GM21367 (cell line): ENCODE measurements around the gene BEND7.
"Not testable (repeated sequence)": the region's sequence is repeated elsewhere in the genome, so short reads cannot be mapped to it uniquely, and the experiment has no call there.

Experiments used
- ATAC-seq: cut with Tn5 transposase; IDR thresholded peaks from one replicate; pipeline ENCODE4 v1.9.1; 2021; ENCODE audit not compliant: unreplicated experiment

Gene BEND7

GRCh38 chr10:13422800-13423199 is 106.0 kb downstream of the BEND7 start:
- ATAC-seq: no peak

DNA sequence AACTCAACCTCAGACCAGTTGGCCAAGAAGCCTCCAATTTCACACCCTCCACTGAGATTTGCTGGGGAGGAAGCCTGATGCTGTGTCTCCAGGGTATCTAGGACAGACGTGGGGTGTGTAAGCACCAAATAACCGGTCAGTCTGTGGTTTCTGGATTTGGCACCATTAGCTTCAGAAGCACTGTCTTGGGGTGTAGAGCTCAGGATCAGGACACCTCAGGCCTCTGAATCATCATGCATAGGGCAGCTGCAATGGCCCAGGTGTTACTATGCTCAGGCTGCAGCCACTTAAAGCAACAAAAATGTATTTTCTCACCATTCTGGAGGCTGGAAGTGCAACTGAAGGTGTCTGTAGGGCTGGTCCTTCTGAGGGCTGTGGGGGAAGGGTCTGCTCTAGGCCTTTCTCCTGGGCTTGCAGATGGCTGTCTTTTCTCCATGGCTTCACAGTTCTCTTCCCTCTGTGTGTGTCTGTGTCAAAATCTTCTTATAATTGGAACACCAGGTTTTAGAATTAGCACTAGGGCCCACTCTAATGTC is 107.4 kb downstream of the BEND7 start:
- no peak for ATAC-seq

GRCh38 chr10:13420532-13421307 is 108.1 kb downstream of the BEND7 start:
- no peak for ATAC-seq

- ATAC-seq: no peak
These were observed 111.2 kb downstream of the BEND7 start for GRCh38 chr10:13417459-13418126.

GRCh38 chr10:13416760-13417159 is 112.1 kb downstream of the BEND7 start:
- ATAC-seq: no peak

GRCh38 chr10:13414855-13415254 is 114.0 kb downstream of the BEND7 start:
- no peak for ATAC-seq

DNA sequence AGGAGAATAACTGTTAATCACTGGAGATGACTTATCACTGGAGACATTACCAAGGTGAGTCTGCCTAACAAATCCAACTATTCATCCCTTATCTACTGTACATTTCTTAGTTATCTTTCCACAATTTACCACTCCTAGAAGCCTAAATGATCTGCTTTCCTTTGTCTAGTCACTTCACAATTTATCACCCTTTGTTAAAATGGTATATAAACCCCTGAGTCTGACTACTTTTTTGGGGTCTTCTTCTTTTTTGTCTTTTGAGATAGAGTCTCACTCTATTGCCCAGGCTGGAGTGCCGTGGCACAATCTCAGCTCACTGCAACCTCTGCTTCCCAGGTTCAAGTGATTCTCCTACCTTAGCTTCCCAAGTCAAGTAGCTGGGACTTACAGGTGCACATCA is 114.7 kb downstream of the BEND7 start:
- ATAC-seq: no peak

GRCh38 chr10:13412894-13413293 is 115.9 kb downstream of the BEND7 start:
- no peak for ATAC-seq

GRCh38 chr10:13404791-13405190 is 124.0 kb downstream of the BEND7 start:
- no peak for ATAC-seq

GRCh38 chr10:13404305-13404759 is 124.5 kb downstream of the BEND7 start:
- ATAC-seq: no peak

DNA sequence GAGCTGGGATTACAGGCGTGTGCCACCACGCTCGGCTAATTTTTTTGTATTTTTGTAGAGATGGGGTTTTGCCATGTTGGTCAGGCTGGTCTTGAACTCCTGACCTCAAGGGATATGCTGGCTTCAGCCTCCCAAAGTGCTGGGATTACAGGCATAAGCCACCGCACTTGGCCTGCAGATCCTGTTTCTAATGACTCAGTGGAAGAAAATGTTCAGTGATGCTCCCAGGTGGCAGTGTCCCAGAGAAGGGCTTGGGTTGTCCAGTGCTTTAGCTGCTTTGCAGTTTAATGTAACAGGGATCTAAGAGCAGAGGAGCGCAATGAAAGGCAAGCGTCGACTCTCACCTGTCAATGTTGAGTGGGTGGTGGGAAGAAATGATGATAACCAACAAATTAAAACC is 125.4 kb downstream of the BEND7 start:
- not testable (repeated sequence) for ATAC-seq

DNA sequence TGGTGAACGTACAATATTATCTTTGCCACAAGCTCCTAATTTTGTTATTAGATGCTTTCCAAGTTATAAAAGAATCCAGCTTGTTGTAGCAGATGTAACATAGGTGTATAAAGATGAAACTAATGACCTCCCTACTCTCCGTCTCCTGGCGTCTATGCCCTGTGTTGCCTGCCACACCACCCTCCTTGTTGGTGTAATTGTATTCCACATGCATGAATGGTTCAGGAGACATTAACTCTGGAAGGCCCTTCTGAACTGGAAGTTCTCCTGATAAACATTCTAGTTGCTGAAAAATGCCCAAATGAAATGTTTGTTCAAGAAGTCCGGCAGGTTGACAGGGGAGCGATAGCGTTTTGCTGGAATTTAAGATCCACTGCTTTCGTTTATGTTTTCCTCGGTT is 126.8 kb downstream of the BEND7 start:
- ATAC-seq: no peak

DNA sequence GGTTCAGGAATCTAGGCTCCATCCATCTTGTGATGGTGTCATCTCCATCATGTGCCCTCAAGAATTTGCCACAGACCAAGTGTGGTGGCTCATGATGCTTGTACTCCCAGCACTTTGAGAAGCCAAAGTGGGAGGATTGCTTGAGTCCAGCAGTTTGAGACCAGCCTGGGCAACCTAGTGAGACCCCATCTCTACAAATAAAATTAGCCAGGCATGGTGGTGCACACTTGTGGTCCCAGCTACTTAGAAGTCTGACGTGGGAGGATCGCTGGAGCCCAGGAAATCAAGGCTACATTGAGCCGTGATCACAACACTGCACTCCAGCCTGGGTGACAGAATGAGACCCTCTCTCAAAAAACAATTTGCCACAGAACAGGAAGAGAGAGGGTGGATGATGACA is 127.7 kb downstream of the BEND7 start:
- no peak for ATAC-seq

- no peak for ATAC-seq
These were observed 128.4 kb downstream of the BEND7 start for GRCh38 chr10:13400196-13400965.

- no peak for ATAC-seq
These were observed 129.1 kb downstream of the BEND7 start for GRCh38 chr10:13399752-13400151.

- ATAC-seq: no peak
These were observed 129.6 kb downstream of the BEND7 start for GRCh38 chr10:13399236-13399635.

- ATAC-seq: no peak
These were observed 131.8 kb downstream of the BEND7 start for GRCh38 chr10:13397052-13397451.

DNA sequence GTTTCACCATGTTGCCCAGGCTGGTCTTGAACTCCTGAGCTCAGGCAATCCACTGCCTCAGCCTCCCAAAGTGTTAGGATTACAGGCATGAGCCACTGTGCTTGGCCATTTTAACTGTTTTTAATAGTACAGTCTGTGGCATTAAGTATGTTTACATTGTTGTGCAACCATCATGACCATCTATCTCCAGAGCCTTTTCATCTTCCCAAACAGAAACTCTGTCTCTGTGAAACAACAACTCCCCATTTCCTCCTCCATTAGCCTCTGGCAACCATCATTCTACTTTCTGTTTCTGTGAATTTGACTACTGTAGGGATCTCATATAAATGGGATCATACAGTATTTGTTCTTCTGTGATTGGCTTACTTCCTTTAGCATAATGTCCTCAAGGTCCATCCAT is 132.4 kb downstream of the BEND7 start:
- no peak for ATAC-seq

- ATAC-seq: no peak
These were observed 133.3 kb downstream of the BEND7 start for GRCh38 chr10:13395540-13395939.

DNA sequence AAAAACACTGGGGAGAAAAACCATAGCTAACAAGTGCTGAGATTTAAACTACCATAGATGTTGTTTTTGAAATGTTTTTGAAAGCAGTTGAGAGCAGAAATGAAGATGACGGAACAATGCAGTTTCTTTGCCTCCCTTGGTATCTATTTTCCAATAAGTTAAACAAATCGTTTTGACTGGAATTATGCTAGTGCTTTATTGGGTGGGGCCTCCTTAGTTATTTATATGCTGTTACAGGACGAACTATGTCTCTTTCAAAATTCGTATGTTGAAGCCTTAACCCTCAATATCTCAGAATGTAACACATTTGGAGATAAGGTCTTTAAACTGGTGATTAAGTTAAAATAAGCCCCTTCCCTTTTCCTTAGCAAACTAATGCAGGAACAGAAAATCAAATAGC is 135.2 kb downstream of the BEND7 start:
- no peak for ATAC-seq

DNA sequence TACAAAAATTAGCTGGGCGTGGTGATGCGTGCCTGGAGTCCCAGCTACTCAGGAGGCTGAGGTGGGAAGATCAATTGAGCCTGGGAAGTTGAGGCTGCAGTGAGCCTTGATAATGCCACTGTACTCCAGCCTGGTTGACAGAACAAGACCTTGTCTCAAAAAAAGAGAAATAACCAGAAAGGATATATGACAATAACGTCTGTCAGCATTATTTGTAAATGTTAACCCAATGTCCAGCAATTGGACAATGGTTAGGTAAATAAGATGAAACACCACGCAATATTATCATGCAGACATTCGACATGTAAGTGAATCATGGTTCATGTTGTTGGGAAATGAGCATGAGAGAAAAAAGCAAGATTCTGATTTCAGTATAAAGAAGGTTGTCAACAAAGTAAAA is 136.1 kb downstream of the BEND7 start:
- ATAC-seq: no peak
